Tongue (tissue), 2 donors: ENCODE measurements around the gene NCK2. TPM values are rescaled to one million over a fixed set of nuclear protein-coding genes. Genes with fewer than 3 reads are reported as not detected.
"Not testable (repeated sequence)": the region's sequence is repeated elsewhere in the genome, so short reads cannot be mapped to it uniquely, and the experiment has no call there.

Experiments
- DNase-seq: peaks from one replicate; pipeline ENCODE4 v3.0.0-alpha.2; 2015
- total RNA-seq: library from RNA; depleted of rRNA; stranded (reverse); fragments of >200 nt; gene quantifications from one replicate; pipeline ENCODE4 v1.2.3, GENCODE V29; 2014

The NCK2 gene
- total RNA-seq, 1 donor from 2014 or later, result 70.8 TPM

DNA sequence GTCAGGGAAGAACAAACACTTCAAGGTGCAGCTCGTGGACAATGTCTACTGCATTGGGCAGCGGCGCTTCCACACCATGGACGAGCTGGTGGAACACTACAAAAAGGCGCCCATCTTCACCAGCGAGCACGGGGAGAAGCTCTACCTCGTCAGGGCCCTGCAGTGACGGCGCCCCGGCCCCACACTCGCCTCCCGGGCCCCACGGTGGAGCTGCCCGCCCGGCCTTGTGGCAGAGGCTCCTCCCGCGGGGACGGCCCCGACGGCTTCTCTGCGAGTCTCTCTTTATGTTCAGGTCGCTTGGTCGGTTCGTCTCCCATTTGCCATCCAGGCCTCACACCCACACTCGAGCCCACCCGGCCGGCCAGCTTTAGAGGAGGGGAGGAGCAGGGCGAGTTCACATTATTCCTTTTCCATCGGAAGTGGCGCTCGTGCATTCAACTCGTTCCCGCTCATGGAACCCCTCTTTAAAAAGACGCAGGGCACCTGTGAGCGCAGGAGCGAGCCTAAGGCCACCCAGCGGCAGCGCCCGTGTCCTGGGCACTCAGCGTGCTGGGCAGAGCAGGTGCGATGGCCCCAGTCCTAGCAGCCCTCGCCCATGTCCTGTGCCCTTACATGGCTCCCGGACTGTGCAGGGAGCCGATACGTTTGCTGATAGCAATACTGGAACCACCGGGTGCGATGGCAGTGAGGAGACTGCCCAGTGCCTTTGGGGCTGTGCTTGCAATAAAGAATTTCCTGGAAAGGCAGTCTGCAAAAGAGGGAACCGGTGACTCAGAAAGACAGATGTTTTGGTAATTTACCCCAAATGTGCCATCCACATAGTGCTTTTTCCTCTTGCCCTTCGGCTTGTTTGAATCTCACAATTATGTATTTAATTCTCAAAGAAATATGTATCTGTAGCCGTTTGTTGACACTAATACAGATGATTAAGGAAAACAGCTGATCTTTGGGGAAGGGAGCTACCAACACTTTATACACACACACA is 148.6 kb downstream of the NCK2 start:
- DNase-seq, result no peak

DNA sequence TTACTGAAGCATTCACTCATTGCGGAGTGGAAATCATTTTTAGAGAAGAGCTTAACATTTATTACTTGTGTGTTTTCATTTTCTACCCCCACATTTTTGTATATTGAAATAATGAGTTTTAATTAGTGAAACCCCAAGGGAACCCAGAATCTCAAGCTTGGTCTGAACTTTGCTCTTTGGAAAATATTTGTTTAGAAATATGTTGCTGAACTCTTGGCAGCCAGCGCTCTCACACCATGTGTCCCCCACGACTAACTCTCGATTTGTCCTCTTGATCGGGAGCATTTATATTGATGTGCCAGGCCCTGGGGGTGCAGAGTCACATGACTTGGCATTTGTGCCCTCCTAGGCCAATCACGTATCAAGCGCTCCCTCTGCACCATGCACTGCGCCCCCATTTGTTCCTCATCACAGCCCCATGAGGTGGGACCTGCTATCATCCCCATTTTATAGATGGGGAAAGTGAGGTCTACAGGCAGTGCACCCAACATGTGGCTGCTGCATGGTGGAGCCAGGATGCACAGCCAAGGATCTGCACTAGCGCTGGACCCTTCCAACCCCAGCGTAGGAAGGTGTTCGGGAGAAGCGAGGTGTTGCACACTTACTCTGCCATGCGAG is 149.7 kb downstream of the NCK2 start:
- DNase-seq, result no peak

DNA sequence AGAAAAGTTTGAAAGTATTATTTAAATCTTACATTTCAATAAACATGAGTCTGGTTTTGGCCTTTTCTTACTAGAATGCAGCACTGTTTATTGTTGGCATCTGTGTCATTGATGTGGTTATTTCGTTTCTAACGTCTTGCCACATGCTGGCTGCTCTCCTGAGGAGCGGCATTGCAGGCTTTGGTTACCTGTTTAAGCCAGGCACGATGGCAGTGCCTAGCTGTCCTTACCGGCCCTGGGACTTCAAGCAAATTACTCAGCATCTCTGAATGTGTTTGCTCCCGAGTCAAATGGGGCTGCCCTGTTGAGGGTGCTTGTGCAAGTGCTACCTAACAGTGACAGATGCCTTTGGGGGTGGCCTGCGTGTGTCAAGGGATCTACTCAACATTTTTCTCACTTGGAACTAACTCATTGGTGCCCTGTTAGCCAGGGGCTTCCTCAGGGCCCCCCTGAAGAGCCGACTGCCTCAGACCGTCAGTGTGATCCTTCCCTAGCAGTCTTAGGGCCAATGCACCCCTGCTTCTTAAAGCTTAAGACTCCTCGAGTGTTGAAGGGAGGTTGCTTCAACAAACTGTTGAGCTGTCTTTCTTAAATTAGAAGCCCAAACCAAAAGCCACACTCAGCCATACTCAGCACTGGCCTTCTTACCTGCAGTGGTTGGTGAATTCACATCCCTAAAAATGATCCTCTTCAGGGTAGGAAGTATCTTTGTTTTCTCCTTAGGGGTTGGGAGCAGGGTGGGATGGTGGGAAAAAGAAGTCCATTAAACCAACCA is 151.5 kb downstream of the NCK2 start:
- DNase-seq, result no peak

- no peak for DNase-seq
These were observed 152.1 kb downstream of the NCK2 start for GRCh38 chr2:105896765-105897163.

GRCh38 chr2:105897694-105898093 is 153.0 kb downstream of the NCK2 start:
- not testable (repeated sequence) for DNase-seq

DNA sequence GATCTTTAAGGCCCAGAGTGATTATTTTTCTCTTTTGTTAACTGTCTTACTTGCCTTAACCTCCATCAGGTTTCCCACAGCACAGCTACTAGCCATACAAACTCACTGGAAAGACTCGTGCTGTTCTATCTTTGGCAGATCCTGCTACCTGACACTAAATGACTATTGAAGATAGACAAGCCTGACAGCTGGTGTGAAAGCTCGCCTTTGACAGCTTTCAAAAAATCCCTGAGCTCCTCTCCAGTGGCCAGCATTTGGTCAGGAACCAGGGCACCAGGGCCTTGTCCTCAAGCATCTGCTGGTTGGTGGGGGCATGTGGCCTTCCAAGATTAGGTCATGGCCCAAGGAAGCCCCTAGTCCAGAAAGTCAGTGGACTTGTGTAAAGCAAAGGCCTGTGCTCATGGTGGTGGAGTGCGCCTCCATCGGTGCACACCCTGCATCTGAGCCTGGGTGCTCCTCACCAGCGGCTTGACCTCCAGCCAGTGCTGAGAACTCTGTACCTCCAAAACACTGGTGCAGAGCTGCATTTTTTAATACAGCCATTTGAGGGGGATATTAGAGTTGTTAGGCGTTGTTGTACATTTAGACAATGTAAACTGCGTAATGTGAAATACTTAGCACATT is 158.5 kb downstream of the NCK2 start:
- peak; percentile 57 for DNase-seq

DNA sequence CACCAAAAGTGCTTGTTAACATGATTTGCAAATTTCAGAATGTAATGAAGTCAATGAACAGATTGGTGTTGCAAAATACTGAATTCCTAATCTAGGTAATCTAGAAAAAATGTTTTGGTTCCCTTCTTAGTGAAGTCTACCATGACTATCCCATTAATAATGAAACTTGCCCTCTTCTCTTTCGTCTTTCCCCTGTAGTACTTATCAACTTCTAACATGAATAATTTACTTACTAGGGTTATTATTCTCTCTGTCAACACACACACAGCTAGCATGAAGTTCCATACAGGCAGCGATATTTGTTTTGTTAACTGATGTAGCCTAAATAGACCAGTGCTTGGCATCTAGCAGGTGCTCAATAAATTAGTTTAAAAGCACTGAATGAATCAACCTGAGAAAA is 160.2 kb downstream of the NCK2 start:
- no peak for DNase-seq

- no peak for DNase-seq
These were observed 161.8 kb downstream of the NCK2 start for GRCh38 chr2:105906481-105906880.

DNA sequence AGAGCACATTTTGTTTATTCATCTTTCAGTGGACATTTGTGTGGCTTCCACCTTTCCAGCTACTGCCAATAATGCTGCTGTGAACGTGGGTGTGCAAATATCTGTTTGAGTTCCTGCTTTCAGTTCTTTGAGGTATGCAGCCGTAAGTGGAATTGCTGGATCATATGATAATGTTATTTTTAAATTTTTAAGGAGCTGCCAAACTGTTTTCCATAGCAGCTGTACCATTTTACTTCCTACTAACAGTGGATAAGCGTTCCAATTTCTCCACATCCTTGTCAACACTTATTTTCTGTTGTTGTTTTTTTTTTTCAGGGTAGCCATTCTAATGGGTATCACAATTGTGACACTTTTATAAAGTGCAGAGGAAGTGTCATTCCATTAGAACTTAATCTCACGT is 162.5 kb downstream of the NCK2 start:
- no peak for DNase-seq

DNA sequence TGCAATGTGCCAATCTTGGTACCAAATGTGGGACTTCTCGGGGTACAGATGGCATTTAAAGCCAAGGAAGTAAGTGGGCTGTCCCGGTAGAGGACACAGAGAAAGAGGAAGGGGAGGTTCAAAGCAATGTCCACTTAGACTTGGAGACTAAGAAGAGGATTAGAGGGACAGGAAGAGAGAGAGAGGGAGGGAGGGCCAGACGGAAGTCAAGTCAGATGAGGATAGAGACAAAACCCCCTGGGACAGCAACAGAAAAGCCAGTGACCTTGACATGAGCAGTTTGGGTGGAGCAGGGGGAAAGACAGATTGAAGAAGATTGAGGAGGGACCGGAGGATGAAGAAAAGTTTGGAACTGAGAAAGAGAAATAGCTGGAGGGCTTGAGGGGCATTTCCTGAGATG is 164.5 kb downstream of the NCK2 start:
- no peak for DNase-seq

- peak; percentile 63 for DNase-seq
These were observed 166.0 kb downstream of the NCK2 start for GRCh38 chr2:105910497-105911238.

DNA sequence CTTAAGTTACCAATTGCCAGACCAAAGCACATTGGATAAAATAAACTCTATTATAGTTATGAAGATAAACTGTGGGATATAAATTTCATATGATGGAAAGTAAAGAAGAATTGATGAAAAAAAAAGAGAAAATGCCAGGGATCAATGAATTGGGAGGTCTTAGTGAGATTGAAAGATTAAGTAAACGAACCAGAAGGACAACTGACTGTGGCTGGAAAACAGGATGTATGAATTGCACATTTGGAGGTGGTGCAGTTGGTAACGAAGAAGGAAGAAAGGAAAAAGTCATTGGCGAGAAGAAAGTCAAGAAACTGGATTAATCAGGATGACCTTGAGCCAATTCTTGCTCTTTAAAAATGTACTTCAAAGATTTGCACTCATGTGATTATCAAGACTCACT is 166.7 kb downstream of the NCK2 start:
- DNase-seq, result no peak

GRCh38 chr2:105912081-105912480 is 167.4 kb downstream of the NCK2 start:
- DNase-seq, result no peak

DNA sequence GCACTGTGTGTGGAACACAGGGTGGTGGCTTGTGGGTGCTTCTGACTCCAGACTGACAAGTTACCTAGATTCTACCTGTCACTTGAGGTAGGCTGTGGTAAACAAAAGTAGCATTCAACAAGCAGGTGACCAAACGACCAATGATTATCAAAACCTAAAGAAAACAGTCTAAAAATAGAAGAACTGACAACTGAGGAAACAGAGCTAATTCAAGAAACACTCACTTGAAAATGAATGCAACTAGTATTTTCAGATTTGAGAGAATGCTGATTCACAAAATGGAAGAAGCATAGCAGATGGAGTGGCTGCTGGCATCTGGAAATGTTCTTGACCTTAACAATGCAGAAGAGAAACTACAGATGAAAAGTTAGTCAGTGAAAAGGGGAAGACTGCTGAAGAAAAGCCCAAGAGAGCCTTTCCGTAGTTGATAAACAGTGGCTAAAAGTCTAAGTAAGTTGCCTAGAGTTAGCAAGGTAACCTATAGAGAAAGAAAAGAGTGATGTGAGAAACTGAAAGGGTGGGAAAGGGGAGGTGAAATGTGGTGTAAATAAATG is 170.4 kb downstream of the NCK2 start:
- no peak for DNase-seq

- DNase-seq, result no peak
These were observed 172.5 kb downstream of the NCK2 start for GRCh38 chr2:105917226-105917625.

DNA sequence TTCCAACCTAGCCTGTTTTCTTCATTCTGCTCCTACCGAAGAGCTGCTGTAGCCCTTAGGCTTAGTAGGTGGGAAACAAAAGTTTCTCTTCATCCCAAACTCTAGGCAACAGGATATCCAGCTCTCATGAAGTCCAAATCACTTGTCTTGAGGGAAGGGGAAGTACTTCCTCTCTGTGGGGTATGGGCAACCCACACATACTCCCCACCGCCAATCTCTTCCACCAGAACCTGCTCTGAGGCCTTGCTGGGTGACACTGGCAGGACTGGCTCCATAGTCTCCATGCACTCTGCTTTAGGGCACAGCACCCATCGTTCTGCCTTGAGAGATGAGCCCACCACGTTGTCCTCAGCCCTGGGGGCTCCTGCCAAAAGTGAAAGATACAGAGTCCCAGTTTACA is 173.0 kb downstream of the NCK2 start:
- no peak for DNase-seq

DNA sequence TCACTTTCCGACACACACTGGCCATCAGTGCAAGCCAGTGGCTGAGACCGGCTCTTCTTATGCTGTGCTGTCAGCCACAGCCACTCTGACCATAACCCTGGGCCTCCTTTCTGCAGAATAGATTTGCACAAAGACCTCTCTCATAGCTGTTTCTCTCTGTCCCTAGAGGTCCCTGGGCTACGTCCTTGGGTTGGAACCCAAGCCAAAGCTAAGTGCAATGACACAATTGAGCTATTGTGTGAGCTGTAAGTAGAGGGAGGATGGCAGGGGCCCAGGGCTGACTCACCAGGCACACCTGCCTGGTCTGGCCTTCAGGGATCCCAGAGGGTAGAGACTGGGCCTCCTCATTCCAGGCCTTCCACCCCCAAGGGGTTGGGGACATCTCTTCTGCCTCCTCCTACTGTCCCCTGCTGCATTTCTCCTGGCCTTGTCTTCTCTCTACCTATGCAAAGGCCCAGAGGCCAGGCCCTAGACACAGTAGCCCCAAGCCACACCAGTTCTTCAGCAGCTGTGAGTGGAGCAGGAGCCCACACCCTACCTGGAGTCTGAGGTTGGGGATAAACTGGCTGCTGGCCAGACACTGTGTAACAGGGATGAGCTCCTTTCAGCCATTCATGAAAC is 174.6 kb downstream of the NCK2 start:
- DNase-seq, result peak; percentile 69

- no peak for DNase-seq
These were observed 175.1 kb downstream of the NCK2 start for GRCh38 chr2:105919826-105920225.

- no peak for DNase-seq
These were observed 179.6 kb downstream of the NCK2 start for GRCh38 chr2:105924271-105924670.

DNA sequence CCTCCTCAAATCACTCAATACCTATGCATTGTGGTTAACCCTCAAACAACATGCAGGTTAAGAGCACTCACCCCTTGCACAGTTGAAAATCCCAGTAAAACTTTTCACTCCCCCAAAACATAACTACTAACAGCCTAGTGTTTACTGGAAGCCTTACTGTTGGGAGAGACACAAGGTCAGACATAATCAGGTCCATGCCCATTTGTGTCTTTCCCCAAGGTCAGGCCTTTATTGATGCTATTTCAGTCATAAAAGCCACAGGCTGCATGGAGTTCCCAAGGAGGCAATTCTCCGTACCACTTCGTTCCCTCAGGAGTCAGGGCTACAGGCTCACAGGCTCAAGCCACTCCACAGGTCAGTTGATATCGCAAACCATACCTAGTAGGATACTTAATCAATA is 180.2 kb downstream of the NCK2 start:
- no peak for DNase-seq

GRCh38 chr2:105925390-105925789 is 180.7 kb downstream of the NCK2 start:
- DNase-seq, result no peak
